GM12878 (cell line): ENCODE results near the gene NTN3. TPM values are rescaled to one million over a fixed set of nuclear protein-coding genes. Genes with fewer than 3 reads are reported as not detected.

Source experiments
- CBX5 ChIP-seq: sonication (generic); IDR thresholded peaks from 2 replicates; pipeline ENCODE4 v1.6.1; 2016; ENCODE audit warnings: low read depth, moderate library complexity, mild to moderate bottlenecking, inconsistent platforms
- IKZF1 ChIP-seq: fragments of 450-650 bp; conservative IDR thresholded peaks from 2 replicates; pipeline ENCODE4 v1.6.1; 2017; ENCODE audit warnings: antibody characterized with exemption, mild to moderate bottlenecking
- MEF2A ChIP-seq: IDR thresholded peaks from 2 replicates; pipeline ENCODE4 v1.6.1; 2011; ENCODE audit warnings: low read depth, mild to moderate bottlenecking, low read length, moderate library complexity; ENCODE audit not compliant: insufficient read depth
- MLLT1 ChIP-seq: fragments of 450-650 bp; IDR thresholded peaks from 2 replicates; pipeline ENCODE4 v1.6.1; 2016; ENCODE audit warnings: mild to moderate bottlenecking
- NBN ChIP-seq: fragments of 450-650 bp; IDR thresholded peaks from 2 replicates; pipeline ENCODE4 v1.6.1; 2016
- NFYB ChIP-seq: IDR thresholded peaks from 2 replicates; pipeline ENCODE4 v1.6.1; 2011; ENCODE audit warnings: low read depth, mild to moderate bottlenecking, low read length, improper control_type of control experiment, moderate library complexity; ENCODE audit not compliant: insufficient read depth
- POU2F2 ChIP-seq: IDR thresholded peaks from 3 replicates; pipeline ENCODE4 v1.6.1; 2011; ENCODE audit warnings: low read depth, mild to moderate bottlenecking, low read length, borderline replicate concordance
- SMC3 ChIP-seq: IDR thresholded peaks from 2 replicates; pipeline ENCODE4 v1.6.1; 2011; ENCODE audit warnings: low read length, improper control_type of control experiment, borderline replicate concordance
- SPI1 ChIP-seq: IDR thresholded peaks from 2 replicates; pipeline ENCODE4 v1.6.1; 2011; ENCODE audit warnings: low read depth, mild to moderate bottlenecking, low read length, moderate library complexity, borderline replicate concordance; ENCODE audit not compliant: insufficient read depth
- USF1 ChIP-seq: IDR thresholded peaks from 2 replicates; pipeline ENCODE4 v1.6.1; 2011; ENCODE audit warnings: borderline replicate concordance, low read depth, mild to moderate bottlenecking, moderate library complexity, mixed read lengths, low read length; ENCODE audit not compliant: insufficient read depth; ENCODE audit errors: extremely low read length
- ZBED1 ChIP-seq: IDR thresholded peaks from 2 replicates; pipeline ENCODE4 v1.6.1; 2016; ENCODE audit warnings: borderline replicate concordance
- ZBTB11 ChIP-seq: fragments of 450-650 bp; formaldehyde crosslinking; IDR thresholded peaks from 2 replicates; pipeline ENCODE4 v1.5.0; 2022; ENCODE audit warnings: mild to moderate bottlenecking, missing genetic modification characterization
- polyA plus RNA-seq, 11 experiments: library from polyadenylated mRNA; depleted of rRNA in 4 of 11; unstranded in 6 of 11; stranded (reverse) in 5 of 11; fragments of >200 nt; fragmentation: Nextera tagmentation in 4 of 11; fragmentation: Illumina TruSeq in 1 of 11; extraction: Ambion mirVana in 4 of 11; extraction: Trizol in 1 of 11; gene quantifications; 1 replicate in 1 of 11; 2 replicates in 10 of 11; pipeline versions ENCODE4 v1.2.1 to v1.2.3, GENCODE V29; 2011 to 2016; ENCODE audit warnings: inconsistent platforms in 2 of 11, missing spikeins in 2 of 11, low read depth in 1 of 11
- total RNA-seq, 4 experiments: library from RNA; depleted of rRNA in 3 of 4; stranded (reverse); fragments of >200 nt in 3 of 4; fragmentation: Illumina TruSeq in 1 of 4; extraction: Trizol in 1 of 4; gene quantifications; 2 replicates each; pipeline versions ENCODE4 v1.2.1 to v1.2.3, GENCODE V29; 2013 to 2021

NTN3 gene
- total and polyA plus RNA-seq, 10 of the 15 experiments (the other 5 are each of a cell fraction or from before 2014, with no cell fraction given) = 0.04 TPM; not detected in 9

GRCh38 chr16:2476345-2476720, 5.2 kb downstream of the NTN3 start (continued):
- TF ChIP-seq MLLT1 (no peak), NBN (no peak), SPI1 (no peak), MEF2A (no peak), SMC3 (no peak), NFYB (no peak), CBX5 (no peak), IKZF1 (no peak), ZBTB11 (CRISPR knock-in tag) (no peak), ZBED1 (no peak), USF1 (no peak), POU2F2 (no peak)
